H1 (cell line): Measurements from ENCODE around the gene NMT1. TPM values are rescaled to one million over a fixed set of nuclear protein-coding genes. Genes with fewer than 3 reads are reported as not detected.

Experiments
- BRCA1 ChIP-seq: IDR thresholded peaks from 2 replicates; pipeline ENCODE4 v1.6.1; 2012; ENCODE audit warnings: low read depth, low read length, improper control_type of control experiment
- FOSL1 ChIP-seq: IDR thresholded peaks from 2 replicates; pipeline ENCODE4 v1.6.1; 2011; ENCODE audit warnings: mild to moderate bottlenecking, low read depth, low read length, moderate library complexity; ENCODE audit not compliant: insufficient read depth
- KDM4A ChIP-seq: IDR thresholded peaks from one replicate; pipeline ENCODE4 v1.7.1; 2012; ENCODE audit warnings: low read depth, mild to moderate bottlenecking, moderate library complexity, low read length, inconsistent platforms; ENCODE audit not compliant: severe bottlenecking
- MAFK ChIP-seq: IDR thresholded peaks from 2 replicates; pipeline ENCODE4 v1.6.1; 2012; ENCODE audit warnings: low read depth, mild to moderate bottlenecking, improper control_type of control experiment, low read length
- NRF1 ChIP-seq: IDR thresholded peaks from 2 replicates; pipeline ENCODE4 v1.6.1; 2011; ENCODE audit warnings: mild to moderate bottlenecking, low read depth, low read length, improper control_type of control experiment
- RXRA ChIP-seq: IDR thresholded peaks from 2 replicates; pipeline ENCODE4 v1.6.1; 2011; ENCODE audit warnings: low read depth, mild to moderate bottlenecking, low read length, moderate library complexity; ENCODE audit not compliant: insufficient read depth
- SAP30 ChIP-seq: fragments of 300-600 bp; sonication (generic); IDR thresholded peaks from 2 replicates; pipeline ENCODE4 v1.7.1; 2012; ENCODE audit warnings: low read length, moderate library complexity, mild to moderate bottlenecking, inconsistent platforms; ENCODE audit not compliant: insufficient read depth, insufficient replicate concordance
- SP2 ChIP-seq: IDR thresholded peaks from 2 replicates; pipeline ENCODE4 v1.6.1; 2012; ENCODE audit warnings: mild to moderate bottlenecking, low read length, inconsistent platforms
- SRF ChIP-seq: IDR thresholded peaks from 2 replicates; pipeline ENCODE4 v1.6.1; 2011; ENCODE audit warnings: mild to moderate bottlenecking, low read depth, low read length, moderate library complexity
- TBP ChIP-seq: IDR thresholded peaks from 2 replicates; pipeline ENCODE4 v1.6.1; 2011; ENCODE audit warnings: low read depth, low read length, improper control_type of control experiment
- polyA plus RNA-seq, 7 experiments: library from polyadenylated mRNA; depleted of rRNA in 3 of 7; stranded (reverse) in 5 of 7; unstranded in 2 of 7; fragments of >200 nt in 5 of 7; fragments of 200-250 nt in 2 of 7; gene quantifications; 1 replicate in 5 of 7; 2 replicates in 1 of 7; 4 replicates in 1 of 7; pipeline versions ENCODE4 v1.2.1 to v1.2.3, GENCODE V29; 2011 to 2013; ENCODE audit warnings: missing spikeins in 2 of 7, mixed read lengths in 2 of 7
- total RNA-seq: library from RNA; stranded (reverse); fragmentation: NEBNext Ultra II Directional; extraction: Animal tissue kit (Norgen Biotek cat#: 25700); gene quantifications from 2 replicates; pipeline ENCODE4 v1.2.1, GENCODE V29; 2021
- TF ChIP-seq, protein P1 (sequence below): fragments of 300-600 bp; sonication (generic); IDR thresholded peaks from 2 replicates; pipeline ENCODE4 v1.7.1; 2012; ENCODE audit warnings: low read length, moderate library complexity, mild to moderate bottlenecking, inconsistent platforms; ENCODE audit not compliant: insufficient replicate concordance

Gene NMT1
- total and polyA plus RNA-seq, 2 of the 8 experiments (the other 6 are each of a cell fraction or from before 2014, with no cell fraction given): 42.9 to 149 TPM

DNA sequence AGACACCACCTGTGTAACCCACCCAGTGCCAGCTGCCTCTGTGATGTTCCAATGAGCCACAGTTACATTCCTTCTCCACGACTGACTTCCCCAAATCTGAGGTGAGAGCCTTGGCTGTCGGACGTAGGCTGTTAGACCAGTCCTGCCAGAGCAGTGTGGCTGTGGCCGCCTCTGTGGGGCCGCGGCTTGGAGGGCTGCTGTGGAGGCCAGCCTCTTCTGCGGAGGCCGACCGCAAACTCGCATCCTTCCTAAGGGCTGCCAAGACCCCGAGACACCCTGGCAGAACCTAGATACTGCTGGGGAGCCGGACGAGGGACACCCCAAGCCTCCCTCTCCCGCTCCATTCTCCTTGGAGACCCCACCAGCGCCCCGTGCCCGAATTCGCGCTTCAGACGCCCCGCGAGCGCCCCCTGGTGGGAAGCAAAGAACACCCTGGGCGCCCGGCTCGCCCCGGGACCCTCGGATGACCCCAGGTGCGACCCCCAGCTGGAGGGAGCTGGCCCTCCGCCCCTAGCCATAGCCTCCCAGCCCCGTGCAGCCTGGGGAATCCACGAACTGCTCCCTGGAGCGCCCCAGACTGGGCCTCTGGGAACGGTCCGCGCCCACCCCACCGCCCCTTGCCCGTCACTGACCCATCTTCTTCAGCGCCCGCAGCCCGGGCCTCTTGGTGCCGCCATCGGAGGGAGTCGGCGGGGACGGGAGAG lies 70.7 kb downstream of the NMT1 start (continued):
- TF ChIP-seq, protein P1, sequence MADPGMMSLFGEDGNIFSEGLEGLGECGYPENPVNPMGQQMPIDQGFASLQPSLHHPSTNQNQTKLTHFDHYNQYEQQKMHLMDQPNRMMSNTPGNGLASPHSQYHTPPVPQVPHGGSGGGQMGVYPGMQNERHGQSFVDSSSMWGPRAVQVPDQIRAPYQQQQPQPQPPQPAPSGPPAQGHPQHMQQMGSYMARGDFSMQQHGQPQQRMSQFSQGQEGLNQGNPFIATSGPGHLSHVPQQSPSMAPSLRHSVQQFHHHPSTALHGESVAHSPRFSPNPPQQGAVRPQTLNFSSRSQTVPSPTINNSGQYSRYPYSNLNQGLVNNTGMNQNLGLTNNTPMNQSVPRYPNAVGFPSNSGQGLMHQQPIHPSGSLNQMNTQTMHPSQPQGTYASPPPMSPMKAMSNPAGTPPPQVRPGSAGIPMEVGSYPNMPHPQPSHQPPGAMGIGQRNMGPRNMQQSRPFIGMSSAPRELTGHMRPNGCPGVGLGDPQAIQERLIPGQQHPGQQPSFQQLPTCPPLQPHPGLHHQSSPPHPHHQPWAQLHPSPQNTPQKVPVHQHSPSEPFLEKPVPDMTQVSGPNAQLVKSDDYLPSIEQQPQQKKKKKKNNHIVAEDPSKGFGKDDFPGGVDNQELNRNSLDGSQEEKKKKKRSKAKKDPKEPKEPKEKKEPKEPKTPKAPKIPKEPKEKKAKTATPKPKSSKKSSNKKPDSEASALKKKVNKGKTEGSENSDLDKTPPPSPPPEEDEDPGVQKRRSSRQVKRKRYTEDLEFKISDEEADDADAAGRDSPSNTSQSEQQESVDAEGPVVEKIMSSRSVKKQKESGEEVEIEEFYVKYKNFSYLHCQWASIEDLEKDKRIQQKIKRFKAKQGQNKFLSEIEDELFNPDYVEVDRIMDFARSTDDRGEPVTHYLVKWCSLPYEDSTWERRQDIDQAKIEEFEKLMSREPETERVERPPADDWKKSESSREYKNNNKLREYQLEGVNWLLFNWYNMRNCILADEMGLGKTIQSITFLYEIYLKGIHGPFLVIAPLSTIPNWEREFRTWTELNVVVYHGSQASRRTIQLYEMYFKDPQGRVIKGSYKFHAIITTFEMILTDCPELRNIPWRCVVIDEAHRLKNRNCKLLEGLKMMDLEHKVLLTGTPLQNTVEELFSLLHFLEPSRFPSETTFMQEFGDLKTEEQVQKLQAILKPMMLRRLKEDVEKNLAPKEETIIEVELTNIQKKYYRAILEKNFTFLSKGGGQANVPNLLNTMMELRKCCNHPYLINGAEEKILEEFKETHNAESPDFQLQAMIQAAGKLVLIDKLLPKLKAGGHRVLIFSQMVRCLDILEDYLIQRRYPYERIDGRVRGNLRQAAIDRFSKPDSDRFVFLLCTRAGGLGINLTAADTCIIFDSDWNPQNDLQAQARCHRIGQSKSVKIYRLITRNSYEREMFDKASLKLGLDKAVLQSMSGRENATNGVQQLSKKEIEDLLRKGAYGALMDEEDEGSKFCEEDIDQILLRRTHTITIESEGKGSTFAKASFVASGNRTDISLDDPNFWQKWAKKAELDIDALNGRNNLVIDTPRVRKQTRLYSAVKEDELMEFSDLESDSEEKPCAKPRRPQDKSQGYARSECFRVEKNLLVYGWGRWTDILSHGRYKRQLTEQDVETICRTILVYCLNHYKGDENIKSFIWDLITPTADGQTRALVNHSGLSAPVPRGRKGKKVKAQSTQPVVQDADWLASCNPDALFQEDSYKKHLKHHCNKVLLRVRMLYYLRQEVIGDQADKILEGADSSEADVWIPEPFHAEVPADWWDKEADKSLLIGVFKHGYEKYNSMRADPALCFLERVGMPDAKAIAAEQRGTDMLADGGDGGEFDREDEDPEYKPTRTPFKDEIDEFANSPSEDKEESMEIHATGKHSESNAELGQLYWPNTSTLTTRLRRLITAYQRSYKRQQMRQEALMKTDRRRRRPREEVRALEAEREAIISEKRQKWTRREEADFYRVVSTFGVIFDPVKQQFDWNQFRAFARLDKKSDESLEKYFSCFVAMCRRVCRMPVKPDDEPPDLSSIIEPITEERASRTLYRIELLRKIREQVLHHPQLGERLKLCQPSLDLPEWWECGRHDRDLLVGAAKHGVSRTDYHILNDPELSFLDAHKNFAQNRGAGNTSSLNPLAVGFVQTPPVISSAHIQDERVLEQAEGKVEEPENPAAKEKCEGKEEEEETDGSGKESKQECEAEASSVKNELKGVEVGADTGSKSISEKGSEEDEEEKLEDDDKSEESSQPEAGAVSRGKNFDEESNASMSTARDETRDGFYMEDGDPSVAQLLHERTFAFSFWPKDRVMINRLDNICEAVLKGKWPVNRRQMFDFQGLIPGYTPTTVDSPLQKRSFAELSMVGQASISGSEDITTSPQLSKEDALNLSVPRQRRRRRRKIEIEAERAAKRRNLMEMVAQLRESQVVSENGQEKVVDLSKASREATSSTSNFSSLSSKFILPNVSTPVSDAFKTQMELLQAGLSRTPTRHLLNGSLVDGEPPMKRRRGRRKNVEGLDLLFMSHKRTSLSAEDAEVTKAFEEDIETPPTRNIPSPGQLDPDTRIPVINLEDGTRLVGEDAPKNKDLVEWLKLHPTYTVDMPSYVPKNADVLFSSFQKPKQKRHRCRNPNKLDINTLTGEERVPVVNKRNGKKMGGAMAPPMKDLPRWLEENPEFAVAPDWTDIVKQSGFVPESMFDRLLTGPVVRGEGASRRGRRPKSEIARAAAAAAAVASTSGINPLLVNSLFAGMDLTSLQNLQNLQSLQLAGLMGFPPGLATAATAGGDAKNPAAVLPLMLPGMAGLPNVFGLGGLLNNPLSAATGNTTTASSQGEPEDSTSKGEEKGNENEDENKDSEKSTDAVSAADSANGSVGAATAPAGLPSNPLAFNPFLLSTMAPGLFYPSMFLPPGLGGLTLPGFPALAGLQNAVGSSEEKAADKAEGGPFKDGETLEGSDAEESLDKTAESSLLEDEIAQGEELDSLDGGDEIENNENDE: no peak
- TF ChIP-seq SRF: no peak
- no peak for TF ChIP-seq NRF1
- no peak for TF ChIP-seq BRCA1
- no peak for TF ChIP-seq FOSL1
- peak; percentile 52 for TF ChIP-seq KDM4A
- no peak for TF ChIP-seq TBP
- no peak for TF ChIP-seq SAP30
- no peak for TF ChIP-seq SP2
- peak; percentile 85; the same call in 1 of the 2 replicates for TF ChIP-seq RXRA
- TF ChIP-seq MAFK: no peak
